Uterus (tissue), 2 donors: ENCODE measurements around the gene LIMK2.

Source experiments
- CTCF ChIP-seq, 4 experiments: fragments of 200-600 bp in 2 of 4; fragments of 450-650 bp in 2 of 4; sonication (generic) in 2 of 4; IDR thresholded peaks; one replicate each; pipeline ENCODE4 v1.5.1; 2016 to 2019; ENCODE audit warnings: antibody characterized with exemption in 4 of 4, mild to moderate bottlenecking in 2 of 4, moderate library complexity in 1 of 4
- POLR2A ChIP-seq, 2 donors: fragments of 450-650 bp; IDR thresholded peaks; one replicate each; pipeline ENCODE4 v1.6.1; 2016; ENCODE audit warnings: antibody characterized with exemption in 2 of 2, mild to moderate bottlenecking in 1 of 2, moderate library complexity in 1 of 2

- TF ChIP-seq CTCF (IDR thresholded peaks at IDR 0.05) (no peak), POLR2A (IDR thresholded peaks at IDR 0.05) (no peak)
Observed at GRCh38 chr22:31229402-31230079, 17.4 kb downstream of the LIMK2 start.
